ENCODE measurements around the gene GRK5. TPM values are rescaled to one million over a fixed set of nuclear protein-coding genes. Genes with fewer than 3 reads are reported as not detected.
A peak's percentile ranks its signal among the peaks of the same experiment; 100 is the strongest.

Gene GRK5
- total RNA-seq, 1 experiment from 2014 or later, result 29.0 TPM

- Histone ChIP-seq H3K4me3 (ENCODE audit: low read depth in 2 of 2, low read length in 2 of 2) (no peak overlapping the region), H3K36me3 (ENCODE audit: control insufficient read depth, insufficient read depth, low read length) (no peaks in the 10 kb centered on the region), H3K27ac (ENCODE audit: low read length) (no peak overlapping the region), H3K9me3 (ENCODE audit: control insufficient read depth, insufficient read depth, low read depth, low read length) (no peaks in the 10 kb centered on the region), H3K27me3 (ENCODE audit: control insufficient read depth, insufficient read depth, low read length) (no peaks in the 10 kb centered on the region), H3K4me1 (ENCODE audit: control insufficient read depth, insufficient read depth, low read length) (peaks cover 61% of the 10 kb centered on the region)
- no peak for TF ChIP-seq SIN3A (IDR thresholded peaks at IDR 0.05; ENCODE audit: borderline replicate concordance, insufficient read depth, low read depth, low read length)
- no peak for TF ChIP-seq CTCF (IDR thresholded peaks at IDR 0.05)
- no peak for TF ChIP-seq REST (IDR thresholded peaks at IDR 0.05; ENCODE audit: insufficient read depth in 1 of 2, low read depth in 2 of 2, low read length in 1 of 2)
- no peak for TF ChIP-seq POLR2AphosphoS5 (IDR thresholded peaks at IDR 0.05; ENCODE audit: low read depth, low read length)
- no peak for TF ChIP-seq TCF7L2 (IDR thresholded peaks at IDR 0.05; ENCODE audit: low read depth, low read length)
- ATAC-seq, result no peak
- POLR2A ChIA-PET, result no interaction called here
- intact Hi-C loops (cut with micrococcal nuclease; ENCODE audit: unreplicated experiment), result no loop called here
- no TSS peak for BruUV-seq (replicated peaks)
- CTCF ChIA-PET, result no interaction called here
- in situ Hi-C loops (cut with HindIII; ENCODE audit: low pct_unique_long_range_greater_than_20kb, low sequenced_read_pairs), result no loop called here
- DNase-seq (ENCODE audit: low read depth, low spot score), result no peak
Observed at GRCh38 chr10:119313024-119313423, 105.7 kb downstream of the GRK5 start.

GRCh38 chr10:119313644-119314043 lies 106.3 kb downstream of the GRK5 start:
- no peaks in the 10 kb centered on the region for H3K27me3 ChIP-seq (ENCODE audit: control insufficient read depth, insufficient read depth, low read length)
- intact Hi-C loops (cut with micrococcal nuclease; ENCODE audit: unreplicated experiment), result no loop called here
- POLR2A ChIA-PET, result interaction anchor here (0.6 kb wide), 1 partner anchor 63 kb away, joined by 3 read pairs; no protein-coding TSS in a partner anchor
- BruUV-seq (replicated peaks), result no TSS peak
- no peak overlapping the region for H3K4me3 ChIP-seq (ENCODE audit: low read depth in 2 of 2, low read length in 2 of 2)
- TF ChIP-seq REST (IDR thresholded peaks at IDR 0.05; ENCODE audit: insufficient read depth in 1 of 2, low read depth in 2 of 2, low read length in 1 of 2), result no peak
- TF ChIP-seq POLR2AphosphoS5 (IDR thresholded peaks at IDR 0.05; ENCODE audit: low read depth, low read length), result no peak
- TF ChIP-seq CTCF (IDR thresholded peaks at IDR 0.05), result no peak
- TF ChIP-seq TCF7L2 (IDR thresholded peaks at IDR 0.05; ENCODE audit: low read depth, low read length), result no peak
- TF ChIP-seq SIN3A (IDR thresholded peaks at IDR 0.05; ENCODE audit: borderline replicate concordance, insufficient read depth, low read depth, low read length), result no peak
- in situ Hi-C loops (cut with HindIII; ENCODE audit: low pct_unique_long_range_greater_than_20kb, low sequenced_read_pairs), result no loop called here
- DNase-seq (ENCODE audit: low read depth, low spot score) (no peak), ATAC-seq (no peak)
- CTCF ChIA-PET, result no interaction called here
- H3K4me1 ChIP-seq (ENCODE audit: control insufficient read depth, insufficient read depth, low read length), result peaks cover 61% of the 10 kb centered on the region
- no peaks in the 10 kb centered on the region for H3K36me3 ChIP-seq (ENCODE audit: control insufficient read depth, insufficient read depth, low read length)
- H3K27ac ChIP-seq (ENCODE audit: low read length), result peak overlapping the region; percentile 95
- no peaks in the 10 kb centered on the region for H3K9me3 ChIP-seq (ENCODE audit: control insufficient read depth, insufficient read depth, low read depth, low read length)

All from Panc1 (cell line).